ENCODE results near the gene ARMC9.
"Not testable (repeated sequence)": the region's sequence is repeated elsewhere in the genome, so short reads cannot be mapped to it uniquely, and the experiment has no call there.

ARMC9 gene

GRCh38 chr2:231198291-231199173 is at the start of gene ARMC9:
Gene ARMC9, plus strand, starts transcription at chr2:231198631. Its CDS starts 7,608 bp downstream, at chr2:231206239.
- DNase-seq (ENCODE audit: low spot score), result peak; percentile 52

- DNase-seq (ENCODE audit: low spot score), result no peak
Measured at GRCh38 chr2:231152800-231153557, 45.5 kb upstream of the ARMC9 start.

GRCh38 chr2:231159306-231159705 is 39.1 kb upstream of the ARMC9 start:
- DNase-seq (ENCODE audit: low spot score), result no peak

- no peak for DNase-seq (ENCODE audit: low spot score)
Measured at GRCh38 chr2:231160701-231161100, 37.7 kb upstream of the ARMC9 start.

- no peak for DNase-seq (ENCODE audit: low spot score)
Measured at GRCh38 chr2:231161252-231161839, 37.1 kb upstream of the ARMC9 start.

- DNase-seq (ENCODE audit: low spot score), result no peak
Measured at GRCh38 chr2:231161877-231162329, 36.5 kb upstream of the ARMC9 start.

GRCh38 chr2:231163011-231163410 is 35.4 kb upstream of the ARMC9 start:
- DNase-seq (ENCODE audit: low spot score), result no peak

- DNase-seq (ENCODE audit: low spot score), result no peak
Measured at GRCh38 chr2:231163414-231164095, 34.9 kb upstream of the ARMC9 start.

GRCh38 chr2:231167745-231168459 is 30.5 kb upstream of the ARMC9 start:
- no peak for DNase-seq (ENCODE audit: low spot score)

GRCh38 chr2:231168460-231169139 is 29.8 kb upstream of the ARMC9 start:
- DNase-seq (ENCODE audit: low spot score), result no peak

- no peak for DNase-seq (ENCODE audit: low spot score)
Measured at GRCh38 chr2:231169488-231169887, 28.9 kb upstream of the ARMC9 start.

GRCh38 chr2:231170055-231170454 is 28.4 kb upstream of the ARMC9 start:
- DNase-seq (ENCODE audit: low spot score), result no peak

GRCh38 chr2:231172025-231172424 is 26.4 kb upstream of the ARMC9 start:
- DNase-seq (ENCODE audit: low spot score), result no peak

GRCh38 chr2:231174211-231174651 is 24.2 kb upstream of the ARMC9 start:
- no peak for DNase-seq (ENCODE audit: low spot score)

GRCh38 chr2:231176066-231176465 is 22.4 kb upstream of the ARMC9 start:
- DNase-seq (ENCODE audit: low spot score), result no peak

- no peak for DNase-seq (ENCODE audit: low spot score)
Measured at GRCh38 chr2:231177156-231178025, 21.0 kb upstream of the ARMC9 start.

- not testable (repeated sequence) for DNase-seq (ENCODE audit: low spot score)
Measured at GRCh38 chr2:231178805-231179204, 19.6 kb upstream of the ARMC9 start.

- peak; percentile 66 for DNase-seq (ENCODE audit: low spot score)
Measured at GRCh38 chr2:231181860-231182512, 16.4 kb upstream of the ARMC9 start.

GRCh38 chr2:231182513-231182899 is 15.9 kb upstream of the ARMC9 start:
- no peak for DNase-seq (ENCODE audit: low spot score)
